ENCODE data around the gene TMEM231.

The TMEM231 gene

GRCh38 chr16:75578212-75578611 is 22.2 kb upstream of the TMEM231 start:
- no peak for DNase-seq (ENCODE audit: low read depth)
- H3K4me3 ChIP-seq (ENCODE audit: low read depth, low read length) = no peak overlapping the region
- no peak for TF ChIP-seq CTCF (IDR thresholded peaks at IDR 0.05; ENCODE audit: control insufficient read depth, extremely low read depth, insufficient read depth)

- DNase-seq (ENCODE audit: low read depth) = no peak
- no peak for TF ChIP-seq CTCF (IDR thresholded peaks at IDR 0.05; ENCODE audit: control insufficient read depth, extremely low read depth, insufficient read depth)
- H3K4me3 ChIP-seq (ENCODE audit: low read depth, low read length) = no peak overlapping the region
Observed at GRCh38 chr16:75576384-75576811, 20.3 kb upstream of the TMEM231 start.

GRCh38 chr16:75575958-75576357 is 19.9 kb upstream of the TMEM231 start:
- no peak overlapping the region for H3K4me3 ChIP-seq (ENCODE audit: low read depth, low read length)
- no peak for DNase-seq (ENCODE audit: low read depth)
- TF ChIP-seq CTCF (IDR thresholded peaks at IDR 0.05; ENCODE audit: control insufficient read depth, extremely low read depth, insufficient read depth) = no peak

- no peak for DNase-seq (ENCODE audit: low read depth)
- no peak overlapping the region for H3K4me3 ChIP-seq (ENCODE audit: low read depth, low read length)
- TF ChIP-seq CTCF (IDR thresholded peaks at IDR 0.05; ENCODE audit: control insufficient read depth, extremely low read depth, insufficient read depth) = no peak
Observed at GRCh38 chr16:75573955-75574354, 17.9 kb upstream of the TMEM231 start.

- H3K4me3 ChIP-seq (ENCODE audit: low read depth, low read length) = no peak overlapping the region
- no peak for TF ChIP-seq CTCF (IDR thresholded peaks at IDR 0.05; ENCODE audit: control insufficient read depth, extremely low read depth, insufficient read depth)
- DNase-seq (ENCODE audit: low read depth) = no peak
Observed at GRCh38 chr16:75572864-75573542, 17.0 kb upstream of the TMEM231 start.

- DNase-seq (ENCODE audit: low read depth) = no peak
- no peak for TF ChIP-seq CTCF (IDR thresholded peaks at IDR 0.05; ENCODE audit: control insufficient read depth, extremely low read depth, insufficient read depth)
- no peak overlapping the region for H3K4me3 ChIP-seq (ENCODE audit: low read depth, low read length)
Observed at GRCh38 chr16:75570396-75571065, 14.5 kb upstream of the TMEM231 start.

All from LNCaP clone FGC (cell line).